Dendritic cell treated with granulocyte-macrophage colony-stimulating factor and Interleukin-4, amounts not matched to agents 40 ng/mL and 50 ng/mL, for 4 days (primary cell): ENCODE results near the gene RP9.
"Not testable (repeated sequence)": the region's sequence is repeated elsewhere in the genome, so short reads cannot be mapped to it uniquely, and the experiment has no call there.

Experiments used
- H3K27ac Mint-ChIP-seq: one replicate; pipeline ENCODE4 v1.8.0; 2022; ENCODE audit warnings: mild to moderate bottlenecking, mixed read lengths
- H3K27me3 Mint-ChIP-seq: one replicate; pipeline ENCODE4 v1.8.0; 2022; ENCODE audit warnings: mild to moderate bottlenecking, mixed read lengths
- H3K36me3 Mint-ChIP-seq: one replicate; pipeline ENCODE4 v1.8.0; 2022; ENCODE audit warnings: low read depth, mixed read lengths
- H3K4me1 Mint-ChIP-seq: one replicate; pipeline ENCODE4 v1.8.0; 2022; ENCODE audit warnings: low read depth, mixed read lengths
- H3K4me3 Mint-ChIP-seq: one replicate; pipeline ENCODE4 v1.8.0; 2022; ENCODE audit warnings: mild to moderate bottlenecking, moderate library complexity, mixed read lengths
- H3K9me3 Mint-ChIP-seq: one replicate; pipeline ENCODE4 v1.8.0; 2022; ENCODE audit warnings: mixed read lengths
- intact Hi-C: fragments of 100-400 bp; cut with micrococcal nuclease; formaldehyde crosslinking; loops from one replicate; pipeline ENCODE4 v1.15.0; 2022

Gene RP9

DNA sequence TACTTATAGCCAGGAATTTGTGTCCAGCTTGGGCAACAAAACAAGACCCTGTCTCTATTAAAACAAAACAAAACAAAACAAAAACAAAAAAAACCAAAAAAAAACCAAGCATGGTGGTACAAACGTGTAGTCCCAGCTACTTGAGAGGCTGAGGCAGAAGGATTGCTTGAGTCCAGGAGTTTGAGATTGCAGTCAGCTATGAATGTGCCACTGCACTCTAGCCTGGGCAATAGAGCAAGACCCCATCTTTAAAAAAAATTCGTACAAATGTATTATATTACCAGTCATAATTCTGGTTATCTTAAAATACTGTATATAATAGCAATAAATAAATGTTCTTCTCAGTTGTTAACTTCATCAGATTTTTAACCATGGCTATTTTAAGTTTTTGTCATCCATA lies 17.9 kb upstream of the RP9 start:
- Mint-ChIP-seq H3K27ac (no peak overlapping the region), H3K36me3 (peaks cover 12% of the 10 kb centered on the region), H3K4me3 (no peak overlapping the region), H3K27me3 (no peaks in the 10 kb centered on the region), H3K9me3 (no peaks in the 10 kb centered on the region), H3K4me1 (no peaks in the 10 kb centered on the region)
- intact Hi-C loops = no loop called here

GRCh38 chr7:33118383-33118782 lies 9.2 kb upstream of the RP9 start:
- no peaks in the 10 kb centered on the region for H3K4me1 Mint-ChIP-seq
- no peak overlapping the region for H3K27ac Mint-ChIP-seq
- H3K9me3 Mint-ChIP-seq = peaks cover 12% of the 10 kb centered on the region
- H3K4me3 Mint-ChIP-seq = no peak overlapping the region
- peaks cover 12% of the 10 kb centered on the region for H3K27me3 Mint-ChIP-seq
- H3K36me3 Mint-ChIP-seq = no peaks in the 10 kb centered on the region
- intact Hi-C loops = no loop called here

- no peak overlapping the region for H3K27ac Mint-ChIP-seq
- no peak overlapping the region for H3K4me3 Mint-ChIP-seq
- no peaks in the 10 kb centered on the region for H3K4me1 Mint-ChIP-seq
- peaks cover 23% of the 10 kb centered on the region for H3K27me3 Mint-ChIP-seq
- H3K36me3 Mint-ChIP-seq = no peaks in the 10 kb centered on the region
- H3K9me3 Mint-ChIP-seq = peaks cover 12% of the 10 kb centered on the region
- intact Hi-C loops = no loop called here
These were observed 5.8 kb upstream of the RP9 start for GRCh38 chr7:33114976-33115375.

GRCh38 chr7:33111614-33112013 lies 2.4 kb upstream of the RP9 start:
- intact Hi-C loops = no loop called here
- Mint-ChIP-seq H3K4me3 (no peak overlapping the region), H3K9me3 (no peaks in the 10 kb centered on the region), H3K36me3 (peaks cover 5% of the 10 kb centered on the region), H3K4me1 (peaks cover 17% of the 10 kb centered on the region), H3K27me3 (peaks cover 21% of the 10 kb centered on the region), H3K27ac (no peak overlapping the region)

DNA sequence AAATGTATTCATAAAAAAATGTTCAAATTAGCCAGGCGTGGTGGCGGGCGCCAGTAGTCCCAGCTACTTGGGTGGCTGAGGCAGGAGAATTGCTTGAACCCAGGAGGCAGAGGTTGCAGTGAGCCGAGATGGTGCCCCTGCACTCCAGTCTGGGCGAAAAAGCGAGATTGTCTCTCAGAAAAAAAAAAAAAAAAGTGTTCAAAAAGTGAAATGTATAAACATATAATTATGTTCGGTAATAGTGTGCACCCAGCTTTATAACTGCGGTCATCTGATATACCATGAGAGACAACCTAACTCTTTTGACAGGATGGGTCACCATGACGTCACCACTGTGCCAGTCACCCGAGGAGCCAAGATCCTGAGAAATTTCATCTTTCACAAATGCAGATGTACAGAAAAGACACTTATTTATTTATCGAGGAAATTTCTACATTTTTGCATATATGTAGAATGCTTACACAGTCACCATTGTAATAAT lies 594 bp upstream of the RP9 start:
- Mint-ChIP-seq H3K4me3 (peak overlapping the region; percentile 86), H3K27ac (no peak overlapping the region), H3K27me3 (peaks cover 21% of the 10 kb centered on the region), H3K4me1 (peaks cover 26% of the 10 kb centered on the region), H3K36me3 (peaks cover 5% of the 10 kb centered on the region), H3K9me3 (no peaks in the 10 kb centered on the region)
- intact Hi-C loops = loop anchor here (1.0 to 10.0 kb wide), 7 partner anchors 19 to 615 kb away; partner anchors contain the start of genes AVL9, BBS9 and LSM5

GRCh38 chr7:33108554-33109004 lies 625 bp downstream of the RP9 start:
- Mint-ChIP-seq H3K4me1 (peaks cover 28% of the 10 kb centered on the region), H3K27ac (peak overlapping the region; percentile 78), H3K27me3 (peaks cover 15% of the 10 kb centered on the region), H3K36me3 (peaks cover 13% of the 10 kb centered on the region), H3K4me3 (peak overlapping the region; percentile 86), H3K9me3 (no peaks in the 10 kb centered on the region)
- intact Hi-C loops = loop anchor here (1.0 to 10.0 kb wide), 7 partner anchors 20 to 614 kb away; partner anchors contain the start of genes AVL9, BBS9 and LSM5

GRCh38 chr7:33107136-33108066 lies 1.8 kb downstream of the RP9 start:
- Mint-ChIP-seq H3K4me1 (peaks cover 28% of the 10 kb centered on the region), H3K27ac (no peak overlapping the region), H3K4me3 (peak overlapping the region; percentile 20), H3K27me3 (peaks cover 12% of the 10 kb centered on the region), H3K9me3 (no peaks in the 10 kb centered on the region), H3K36me3 (peaks cover 25% of the 10 kb centered on the region)
- intact Hi-C loops = loop anchor here (2.0 to 10.0 kb wide), 6 partner anchors 21 to 613 kb away; partner anchors contain the start of genes AVL9, BBS9 and LSM5

- Mint-ChIP-seq H3K27ac (no peak overlapping the region), H3K9me3 (no peaks in the 10 kb centered on the region), H3K36me3 (peaks cover 73% of the 10 kb centered on the region), H3K4me1 (peaks cover 23% of the 10 kb centered on the region), H3K27me3 (no peaks in the 10 kb centered on the region), H3K4me3 (no peak overlapping the region)
- intact Hi-C loops = loop anchor here (10.0 kb wide), 3 partner anchors 297 to 607 kb away; partner anchors contain the start of genes AVL9 and LSM5
These were observed 7.3 kb downstream of the RP9 start for GRCh38 chr7:33101906-33102305.

DNA sequence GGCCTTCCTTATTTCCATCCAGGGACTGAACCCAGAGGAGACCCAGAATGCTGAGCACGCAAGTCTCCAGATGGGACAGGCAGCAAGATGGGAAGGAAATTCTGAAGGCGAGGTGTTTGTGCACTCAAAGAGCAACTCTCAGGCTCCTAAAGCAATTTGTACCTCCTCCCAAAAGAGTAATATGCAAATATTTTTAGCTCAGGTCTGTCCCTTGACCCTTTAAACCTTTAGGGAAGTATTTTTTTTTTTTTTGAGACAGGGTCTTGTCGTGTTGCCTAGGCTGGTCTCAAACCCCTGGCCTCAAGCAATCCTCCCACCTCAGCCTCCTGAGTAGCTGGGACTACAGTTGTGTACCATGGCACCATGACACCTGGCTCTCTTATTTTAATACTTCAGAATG lies 8.4 kb downstream of the RP9 start:
- Mint-ChIP-seq H3K27me3 (no peaks in the 10 kb centered on the region), H3K4me3 (no peak overlapping the region), H3K9me3 (no peaks in the 10 kb centered on the region), H3K27ac (no peak overlapping the region), H3K4me1 (peaks cover 23% of the 10 kb centered on the region), H3K36me3 (peaks cover 85% of the 10 kb centered on the region)
- intact Hi-C loops = loop anchor here (10.0 kb wide), 3 partner anchors 296 to 606 kb away; partner anchors contain the start of genes AVL9 and LSM5

GRCh38 chr7:33099154-33099940 lies 9.9 kb downstream of the RP9 start:
- peak overlapping the region; percentile 53 for H3K27ac Mint-ChIP-seq
- no peaks in the 10 kb centered on the region for H3K9me3 Mint-ChIP-seq
- no peak overlapping the region for H3K4me3 Mint-ChIP-seq
- H3K4me1 Mint-ChIP-seq = peaks cover 11% of the 10 kb centered on the region
- no peaks in the 10 kb centered on the region for H3K27me3 Mint-ChIP-seq
- H3K36me3 Mint-ChIP-seq = peaks cover 99% of the 10 kb centered on the region
- intact Hi-C loops = no loop called here

DNA sequence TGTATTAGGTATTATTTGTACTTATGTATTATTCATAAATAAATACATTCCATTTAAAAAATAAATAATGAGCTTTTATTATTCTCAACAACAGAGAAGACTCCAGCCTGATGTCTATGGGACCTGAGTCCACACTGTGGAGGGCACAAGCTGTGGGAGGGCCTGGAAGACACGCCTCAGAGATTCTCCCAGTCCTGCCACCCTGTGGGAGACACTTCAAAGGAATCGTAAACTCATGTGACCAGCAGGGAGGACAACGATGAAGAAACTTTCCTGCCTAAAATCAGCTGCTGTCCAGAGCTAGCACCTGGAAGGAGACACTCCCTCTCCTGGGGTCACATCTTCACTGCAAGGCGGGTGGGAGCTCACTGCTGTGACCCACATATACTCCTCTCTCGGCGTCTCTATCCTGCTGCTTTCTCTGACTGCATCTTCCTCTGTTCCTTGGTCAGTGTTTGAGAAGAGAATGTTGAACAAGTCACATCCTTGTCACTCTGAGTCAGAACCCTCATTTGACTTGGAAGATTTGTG lies 14.4 kb downstream of the RP9 start:
- H3K9me3 Mint-ChIP-seq, intact Hi-C loops, H3K4me3 Mint-ChIP-seq, H3K4me1 Mint-ChIP-seq, H3K27ac Mint-ChIP-seq, H3K27me3 Mint-ChIP-seq: not testable (repeated sequence)
- H3K36me3 Mint-ChIP-seq = peaks cover 67% of the 10 kb centered on the region

GRCh38 chr7:33093266-33093665 lies 15.9 kb downstream of the RP9 start:
- H3K36me3 Mint-ChIP-seq = peaks cover 52% of the 10 kb centered on the region
- peaks cover 5% of the 10 kb centered on the region for H3K4me1 Mint-ChIP-seq
- no peak overlapping the region for H3K4me3 Mint-ChIP-seq
- no peaks in the 10 kb centered on the region for H3K9me3 Mint-ChIP-seq
- no peak overlapping the region for H3K27ac Mint-ChIP-seq
- intact Hi-C loops = no loop called here
- H3K27me3 Mint-ChIP-seq = no peaks in the 10 kb centered on the region

- H3K9me3 Mint-ChIP-seq = no peaks in the 10 kb centered on the region
- peaks cover 5% of the 10 kb centered on the region for H3K4me1 Mint-ChIP-seq
- no peak overlapping the region for H3K4me3 Mint-ChIP-seq
- intact Hi-C loops = no loop called here
- no peak overlapping the region for H3K27ac Mint-ChIP-seq
- H3K27me3 Mint-ChIP-seq = no peaks in the 10 kb centered on the region
- peaks cover 37% of the 10 kb centered on the region for H3K36me3 Mint-ChIP-seq
These were observed 17.5 kb downstream of the RP9 start for GRCh38 chr7:33091641-33092191.
